SU-DHL-6 (cell line): ENCODE measurements around the gene RABGAP1.

Source experiments
- H2AFZ ChIP-seq: fragments of 200-600 bp; sonication (generic); 2 replicates; pipeline ENCODE4 v1.6.1; 2014; ENCODE audit warnings: low read depth, mild to moderate bottlenecking, moderate library complexity, mixed read lengths, antibody characterized with exemption, low read length; ENCODE audit not compliant: severe bottlenecking
- H3F3A ChIP-seq: fragments of 200-600 bp; shearing (Covaris generic); 2 replicates; pipeline ENCODE4 v1.6.0; 2016; ENCODE audit warnings: antibody characterized with exemption, mild to moderate bottlenecking; ENCODE audit not compliant: insufficient read depth
- H3K27ac ChIP-seq: fragments of 200-600 bp; sonication (generic); 2 replicates; pipeline ENCODE4 v1.5.1; 2016; ENCODE audit warnings: low read depth, mild to moderate bottlenecking, low read length, moderate library complexity, mixed read lengths
- H3K27me3 ChIP-seq: fragments of 200-600 bp; sonication (generic), shearing (Covaris generic); 2 replicates; pipeline ENCODE4 v1.6.0; 2014; ENCODE audit warnings: mild to moderate bottlenecking, low read length
- H3K36me3 ChIP-seq: fragments of 200-600 bp; sonication (generic); 2 replicates; pipeline ENCODE4 v1.6.1; 2014; ENCODE audit warnings: mild to moderate bottlenecking, low read length, mixed read lengths
- H3K4me2 ChIP-seq: fragments of 300-600, 200-600 bp; shearing (Covaris generic), sonication (generic); 2 replicates; pipeline ENCODE4 v1.6.0; 2014; ENCODE audit warnings: low read length, low read depth, mild to moderate bottlenecking; ENCODE audit not compliant: poor library complexity, severe bottlenecking
- H3K4me3 ChIP-seq: fragments of 200-600 bp; sonication (generic); 2 replicates; pipeline ENCODE4 v1.5.1; 2014; ENCODE audit warnings: antibody characterized with exemption, low read length, mild to moderate bottlenecking, mixed read lengths; ENCODE audit not compliant: insufficient read depth, poor library complexity, severe bottlenecking
- H3K79me2 ChIP-seq: fragments of 200-600 bp; sonication (generic); 2 replicates; pipeline ENCODE4 v1.6.1; 2014; ENCODE audit warnings: mild to moderate bottlenecking, low read length, moderate library complexity; ENCODE audit not compliant: insufficient read depth
- H3K9ac ChIP-seq: fragments of 200-600 bp; sonication (generic); 2 replicates; pipeline ENCODE4 v1.7.0; 2014; ENCODE audit warnings: mild to moderate bottlenecking, low read length
- H3K9me2 ChIP-seq: fragments of 200-600 bp; sonication (generic); replicated peaks from 2 replicates; pipeline ENCODE4 v1.6.1; 2014; ENCODE audit warnings: low read length; ENCODE audit not compliant: insufficient read depth
- H3K9me3 ChIP-seq: fragments of 200-600 bp; sonication (generic); 2 replicates; pipeline ENCODE4 v1.6.1; 2014; ENCODE audit warnings: low read length, mixed read lengths; ENCODE audit not compliant: insufficient read depth
- H4K20me1 ChIP-seq: fragments of 200-600 bp; sonication (generic); 2 replicates; pipeline ENCODE4 v1.6.1; 2014; ENCODE audit warnings: low read depth, mild to moderate bottlenecking, antibody characterized with exemption, low read length, moderate library complexity, mixed read lengths
- EZH2phosphoT487 ChIP-seq: fragments of 200-600 bp; sonication (generic), shearing (Covaris generic); conservative IDR thresholded peaks from 2 replicates; pipeline ENCODE4 v1.6.1; 2018; ENCODE audit warnings: mild to moderate bottlenecking, antibody characterized with exemption, low read length, moderate library complexity, mixed read lengths
- TF ChIP-seq, protein P1 (sequence below): fragments of 200-600 bp; sonication (generic); IDR thresholded peaks from one replicate; pipeline ENCODE4 v1.5.1; 2017; ENCODE audit warnings: antibody characterized with exemption, mild to moderate bottlenecking, low read length, moderate library complexity; ENCODE audit not compliant: insufficient read depth, poor library complexity, severe bottlenecking

Gene RABGAP1

DNA sequence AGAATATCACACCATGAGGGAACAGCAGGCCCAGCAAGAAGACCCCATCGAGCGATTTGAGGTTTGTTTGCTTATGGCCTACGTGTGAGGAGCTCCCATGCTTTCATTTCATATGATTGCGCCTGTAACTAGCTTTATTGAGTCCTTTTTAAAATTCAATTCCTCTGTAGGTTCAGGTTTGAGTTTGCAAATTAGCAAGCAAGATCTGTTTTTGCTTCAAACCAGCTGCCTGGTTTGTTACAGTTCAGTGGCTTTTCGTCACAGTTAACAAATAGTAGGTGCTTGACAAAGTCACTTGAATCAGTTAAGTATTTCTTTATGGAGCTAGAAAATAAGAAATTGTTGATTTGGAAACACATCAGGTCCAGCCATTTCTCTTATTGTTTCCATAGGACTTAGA is 149.0 kb downstream of the RABGAP1 start:
- Histone ChIP-seq H3K4me3 (no peak overlapping the region), H3F3A (peaks cover 5% of the 10 kb centered on the region; the same call in 1 of the 2 replicates), H3K36me3 (peaks cover 13% of the 10 kb centered on the region), H3K27me3 (no peaks in the 10 kb centered on the region), H3K9ac (no peak overlapping the region), H3K9me2 (no peaks in the 10 kb centered on the region), H3K27ac (peak overlapping the region; percentile 59), H3K79me2 (no peaks in the 10 kb centered on the region), H3K9me3 (no peaks in the 10 kb centered on the region), H4K20me1 (no peaks in the 10 kb centered on the region), H3K4me2 (peak overlapping the region; percentile 24), H2AFZ (no peak overlapping the region)
- TF ChIP-seq, protein P1, sequence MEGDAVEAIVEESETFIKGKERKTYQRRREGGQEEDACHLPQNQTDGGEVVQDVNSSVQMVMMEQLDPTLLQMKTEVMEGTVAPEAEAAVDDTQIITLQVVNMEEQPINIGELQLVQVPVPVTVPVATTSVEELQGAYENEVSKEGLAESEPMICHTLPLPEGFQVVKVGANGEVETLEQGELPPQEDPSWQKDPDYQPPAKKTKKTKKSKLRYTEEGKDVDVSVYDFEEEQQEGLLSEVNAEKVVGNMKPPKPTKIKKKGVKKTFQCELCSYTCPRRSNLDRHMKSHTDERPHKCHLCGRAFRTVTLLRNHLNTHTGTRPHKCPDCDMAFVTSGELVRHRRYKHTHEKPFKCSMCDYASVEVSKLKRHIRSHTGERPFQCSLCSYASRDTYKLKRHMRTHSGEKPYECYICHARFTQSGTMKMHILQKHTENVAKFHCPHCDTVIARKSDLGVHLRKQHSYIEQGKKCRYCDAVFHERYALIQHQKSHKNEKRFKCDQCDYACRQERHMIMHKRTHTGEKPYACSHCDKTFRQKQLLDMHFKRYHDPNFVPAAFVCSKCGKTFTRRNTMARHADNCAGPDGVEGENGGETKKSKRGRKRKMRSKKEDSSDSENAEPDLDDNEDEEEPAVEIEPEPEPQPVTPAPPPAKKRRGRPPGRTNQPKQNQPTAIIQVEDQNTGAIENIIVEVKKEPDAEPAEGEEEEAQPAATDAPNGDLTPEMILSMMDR: no peak
- TF ChIP-seq EZH2phosphoT487: no peak

DNA sequence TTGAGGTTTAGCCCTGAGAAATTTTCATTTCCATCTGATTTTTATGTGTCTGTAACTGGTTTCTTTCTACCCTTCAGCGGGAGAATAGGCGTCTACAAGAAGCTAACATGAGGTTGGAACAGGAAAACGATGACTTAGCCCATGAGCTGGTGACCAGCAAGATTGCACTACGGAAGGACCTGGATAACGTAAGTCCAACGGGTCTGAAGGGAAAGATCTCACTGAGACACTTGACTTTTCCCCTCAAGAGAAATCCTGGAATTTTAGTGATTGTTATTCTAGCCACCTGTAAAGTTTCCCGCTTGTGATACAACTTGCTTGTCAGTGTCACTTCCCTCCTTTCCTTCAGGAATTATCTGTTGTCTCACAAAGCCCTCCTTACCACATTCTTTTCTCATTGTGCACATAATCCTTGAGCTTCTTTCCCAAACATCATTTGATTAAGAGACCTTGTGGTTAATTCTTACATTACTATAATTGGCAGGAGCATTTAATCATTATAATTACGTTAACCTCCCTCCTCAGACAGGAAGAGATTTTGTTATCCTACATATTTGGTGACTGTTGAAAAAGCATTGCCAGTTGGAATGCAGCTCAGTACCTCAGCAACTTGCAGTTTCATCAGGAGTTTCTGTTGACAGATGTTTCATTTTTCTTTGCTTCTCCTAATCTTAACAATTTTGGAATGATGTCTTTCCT is 149.5 kb downstream of the RABGAP1 start:
- no peak for TF ChIP-seq EZH2phosphoT487
- TF ChIP-seq, protein P1: no peak
- Histone ChIP-seq H3K4me2 (peak overlapping the region; percentile 24), H3K79me2 (no peaks in the 10 kb centered on the region), H3K9me3 (no peaks in the 10 kb centered on the region), H4K20me1 (no peaks in the 10 kb centered on the region), H3K4me3 (no peak overlapping the region), H3K27ac (peak overlapping the region; percentile 59), H2AFZ (no peak overlapping the region), H3K9me2 (no peaks in the 10 kb centered on the region), H3F3A (peaks cover 5% of the 10 kb centered on the region; the same call in 1 of the 2 replicates), H3K36me3 (peaks cover 13% of the 10 kb centered on the region), H3K9ac (no peak overlapping the region), H3K27me3 (no peaks in the 10 kb centered on the region)

DNA sequence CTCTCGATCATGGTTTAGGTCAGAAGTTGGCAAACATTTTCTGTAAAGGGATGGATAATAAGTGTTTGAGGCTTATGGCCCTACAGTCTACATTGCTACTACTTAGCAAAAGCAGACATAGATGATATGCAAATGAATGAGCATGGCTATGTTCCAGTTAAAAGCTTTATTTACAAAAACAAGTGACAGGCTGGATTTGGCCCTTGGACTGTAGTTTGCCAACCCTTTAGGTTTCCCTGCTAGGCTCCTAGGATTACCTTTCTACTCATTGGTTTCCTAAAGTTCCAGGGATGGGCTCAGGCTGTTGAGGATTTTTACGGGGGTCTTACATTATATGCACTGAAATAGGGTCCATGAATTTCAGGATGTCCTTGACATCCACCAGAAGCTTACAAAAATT is 150.1 kb downstream of the RABGAP1 start:
- Histone ChIP-seq H2AFZ (no peak overlapping the region), H3K36me3 (peaks cover 17% of the 10 kb centered on the region), H3F3A (peaks cover 5% of the 10 kb centered on the region; the same call in 1 of the 2 replicates), H3K9me2 (no peaks in the 10 kb centered on the region), H4K20me1 (no peaks in the 10 kb centered on the region), H3K9ac (no peak overlapping the region), H3K79me2 (no peaks in the 10 kb centered on the region), H3K4me3 (no peak overlapping the region), H3K9me3 (no peaks in the 10 kb centered on the region), H3K4me2 (peak overlapping the region; percentile 5), H3K27ac (peak overlapping the region; percentile 59; the same call in 1 of the 2 replicates), H3K27me3 (no peaks in the 10 kb centered on the region)
- no peak for TF ChIP-seq EZH2phosphoT487
- TF ChIP-seq, protein P1: no peak
